Activated naive CD4-positive, alpha-beta T cell treated with anti-CD3 and anti-CD28 coated beads, Interleukin-2, amount 50 U/mL, for 24 hours (primary cell): ENCODE results near the gene CEP295NL.
A peak's percentile ranks its signal among the peaks of the same experiment; 100 is the strongest.
"Not testable (repeated sequence)": the region's sequence is repeated elsewhere in the genome, so short reads cannot be mapped to it uniquely, and the experiment has no call there.

ENCODE experiments used
- H3K27ac Mint-ChIP-seq: one replicate; pipeline ENCODE4 v1.8.0; 2021; ENCODE audit warnings: mild to moderate bottlenecking, mixed read lengths
- H3K27me3 Mint-ChIP-seq: one replicate; pipeline ENCODE4 v1.8.0; 2021; ENCODE audit warnings: mixed read lengths
- H3K36me3 Mint-ChIP-seq: one replicate; pipeline ENCODE4 v1.8.0; 2021; ENCODE audit warnings: mixed read lengths
- H3K4me1 Mint-ChIP-seq: one replicate; pipeline ENCODE4 v1.8.0; 2021; ENCODE audit warnings: mixed read lengths
- H3K4me3 Mint-ChIP-seq: one replicate; pipeline ENCODE4 v1.8.0; 2021; ENCODE audit warnings: mild to moderate bottlenecking, mixed read lengths
- H3K9me3 Mint-ChIP-seq: one replicate; pipeline ENCODE4 v1.8.0; 2021; ENCODE audit warnings: mixed read lengths

CEP295NL gene

DNA sequence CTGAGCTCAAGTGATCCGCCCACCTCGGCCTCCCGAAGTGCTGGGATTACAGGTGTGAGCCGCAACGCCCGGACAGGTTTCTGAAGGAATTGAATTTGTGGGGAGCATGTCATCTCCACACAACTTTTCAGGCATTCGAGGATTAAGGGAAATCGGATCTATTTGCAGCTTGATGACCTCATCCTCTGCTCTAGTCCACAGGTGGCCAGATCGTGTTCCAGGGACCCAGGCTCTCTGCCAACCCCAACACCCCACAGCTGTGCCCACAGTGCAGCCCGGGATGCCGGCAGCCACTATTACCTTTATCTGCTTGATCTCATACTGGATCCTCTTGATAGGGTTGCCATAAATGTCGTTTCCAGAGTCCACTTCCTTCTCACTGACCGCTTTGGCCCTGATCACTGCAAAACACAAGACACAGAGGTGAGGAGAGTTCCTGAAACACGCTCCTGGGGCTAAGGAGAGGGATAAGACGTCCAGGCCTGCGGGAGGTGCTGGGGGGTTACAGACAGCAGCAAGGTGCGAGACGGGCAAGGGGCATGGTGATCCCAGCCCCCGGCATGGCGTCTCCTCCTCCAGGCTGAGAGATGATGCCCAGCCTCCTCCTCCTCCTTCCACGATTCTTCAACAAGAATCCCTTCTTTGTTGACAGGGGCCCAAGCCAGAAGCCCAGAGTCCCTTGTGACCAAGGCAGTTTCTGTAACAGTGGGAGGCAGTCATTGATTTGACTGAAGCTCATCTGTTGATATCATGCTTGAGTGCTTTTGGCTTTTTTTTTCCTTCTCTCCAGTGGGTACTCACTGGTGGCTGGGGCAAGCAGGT is 29.3 kb downstream of the CEP295NL start:
- peaks cover 1% of the 10 kb centered on the region for H3K36me3 Mint-ChIP-seq
- H3K27ac Mint-ChIP-seq = peak overlapping the region; percentile 46
- no peak overlapping the region for H3K4me3 Mint-ChIP-seq

DNA sequence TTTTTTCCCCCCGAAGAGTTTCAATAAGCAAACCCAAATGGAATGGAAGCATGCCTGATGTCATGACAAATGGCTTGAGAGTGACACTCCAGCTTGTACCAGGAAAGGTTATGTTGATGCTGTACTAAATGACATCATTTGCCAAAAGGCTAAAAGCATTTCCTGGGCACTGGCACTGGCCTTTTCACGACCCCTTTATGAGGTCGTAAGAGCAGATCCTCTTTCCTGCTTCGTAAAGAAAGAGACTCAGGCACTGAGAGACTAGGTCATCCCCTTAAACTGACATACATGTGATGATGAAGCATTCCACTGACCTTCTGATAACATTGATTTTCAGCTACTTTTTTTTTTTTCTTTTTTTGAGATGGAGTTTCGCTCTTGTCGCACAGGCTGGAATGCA is 30.5 kb downstream of the CEP295NL start:
- H3K27ac Mint-ChIP-seq = no peak overlapping the region
- H3K36me3 Mint-ChIP-seq = peaks cover 1% of the 10 kb centered on the region
- no peak overlapping the region for H3K4me3 Mint-ChIP-seq
- no peaks in the 10 kb centered on the region for H3K9me3 Mint-ChIP-seq
- no peaks in the 10 kb centered on the region for H3K4me1 Mint-ChIP-seq
- H3K27me3 Mint-ChIP-seq = no peaks in the 10 kb centered on the region

More for the DNA sequence above, 29.3 kb downstream of the CEP295NL start:
- Mint-ChIP-seq H3K9me3 (no peaks in the 10 kb centered on the region), H3K27me3 (no peaks in the 10 kb centered on the region), H3K4me1 (peaks cover 6% of the 10 kb centered on the region)

DNA sequence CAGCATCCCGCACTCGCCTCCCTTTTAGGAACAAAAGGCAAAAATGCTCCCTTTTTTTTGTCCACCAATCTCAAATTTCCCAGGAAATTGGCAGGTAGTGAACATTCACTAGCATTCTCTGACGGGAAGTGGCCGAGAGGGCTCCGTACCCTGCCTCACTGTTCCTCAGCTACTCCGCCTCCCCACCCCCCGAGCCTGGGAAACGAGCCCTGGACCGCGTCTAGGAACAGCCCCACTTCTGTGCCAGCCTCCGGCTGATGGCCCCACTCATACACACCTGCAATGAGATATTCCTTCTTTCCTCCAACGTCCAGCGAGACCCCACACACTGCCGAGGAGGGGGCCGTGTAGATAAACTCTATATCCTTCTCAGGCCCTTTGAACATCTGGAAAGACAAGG is 32.4 kb downstream of the CEP295NL start:
- Mint-ChIP-seq H3K4me3 (no peak overlapping the region), H3K9me3 (no peaks in the 10 kb centered on the region), H3K27ac (no peak overlapping the region), H3K4me1 (no peaks in the 10 kb centered on the region), H3K27me3 (no peaks in the 10 kb centered on the region), H3K36me3 (peaks cover 1% of the 10 kb centered on the region)

GRCh38 chr17:78868391-78868790 is 34.6 kb downstream of the CEP295NL start:
- Mint-ChIP-seq H3K36me3 (no peaks in the 10 kb centered on the region), H3K4me3 (no peak overlapping the region), H3K9me3 (no peaks in the 10 kb centered on the region), H3K27me3 (no peaks in the 10 kb centered on the region), H3K27ac (no peak overlapping the region), H3K4me1 (no peaks in the 10 kb centered on the region)

GRCh38 chr17:78867046-78867445 is 36.0 kb downstream of the CEP295NL start:
- H3K9me3 Mint-ChIP-seq, H3K27me3 Mint-ChIP-seq, H3K4me1 Mint-ChIP-seq, H3K36me3 Mint-ChIP-seq, H3K4me3 Mint-ChIP-seq, H3K27ac Mint-ChIP-seq: not testable (repeated sequence)

- no peaks in the 10 kb centered on the region for H3K4me1 Mint-ChIP-seq
- no peak overlapping the region for H3K27ac Mint-ChIP-seq
- H3K36me3 Mint-ChIP-seq = no peaks in the 10 kb centered on the region
- H3K9me3 Mint-ChIP-seq = no peaks in the 10 kb centered on the region
- H3K27me3 Mint-ChIP-seq = no peaks in the 10 kb centered on the region
- H3K4me3 Mint-ChIP-seq = no peak overlapping the region
Measured at GRCh38 chr17:78865682-78866390, 37.2 kb downstream of the CEP295NL start.

DNA sequence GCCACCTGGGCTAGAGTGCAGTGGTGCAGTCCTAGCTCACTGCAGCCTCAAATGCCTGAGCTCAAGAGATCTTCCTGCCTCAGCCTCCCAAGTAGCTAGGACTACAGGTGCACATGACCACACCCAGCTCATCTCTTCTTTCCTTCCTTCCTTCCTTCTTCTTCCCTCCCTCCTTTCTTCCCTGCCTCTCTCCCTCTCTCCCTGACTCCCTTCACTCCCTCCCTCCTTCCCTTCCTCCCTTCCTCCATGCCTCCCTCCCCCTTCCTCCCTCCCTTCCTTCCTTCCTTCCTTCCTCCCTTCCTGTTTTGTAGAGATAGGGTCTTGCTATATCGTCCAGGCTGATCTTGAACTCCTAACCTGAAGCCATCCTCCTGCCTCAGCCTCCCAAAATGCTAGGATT is 38.9 kb downstream of the CEP295NL start:
- no peaks in the 10 kb centered on the region for H3K36me3 Mint-ChIP-seq
- no peaks in the 10 kb centered on the region for H3K4me1 Mint-ChIP-seq
- H3K9me3 Mint-ChIP-seq = no peaks in the 10 kb centered on the region
- H3K27me3 Mint-ChIP-seq = no peaks in the 10 kb centered on the region
- H3K4me3 Mint-ChIP-seq = no peak overlapping the region
- no peak overlapping the region for H3K27ac Mint-ChIP-seq

DNA sequence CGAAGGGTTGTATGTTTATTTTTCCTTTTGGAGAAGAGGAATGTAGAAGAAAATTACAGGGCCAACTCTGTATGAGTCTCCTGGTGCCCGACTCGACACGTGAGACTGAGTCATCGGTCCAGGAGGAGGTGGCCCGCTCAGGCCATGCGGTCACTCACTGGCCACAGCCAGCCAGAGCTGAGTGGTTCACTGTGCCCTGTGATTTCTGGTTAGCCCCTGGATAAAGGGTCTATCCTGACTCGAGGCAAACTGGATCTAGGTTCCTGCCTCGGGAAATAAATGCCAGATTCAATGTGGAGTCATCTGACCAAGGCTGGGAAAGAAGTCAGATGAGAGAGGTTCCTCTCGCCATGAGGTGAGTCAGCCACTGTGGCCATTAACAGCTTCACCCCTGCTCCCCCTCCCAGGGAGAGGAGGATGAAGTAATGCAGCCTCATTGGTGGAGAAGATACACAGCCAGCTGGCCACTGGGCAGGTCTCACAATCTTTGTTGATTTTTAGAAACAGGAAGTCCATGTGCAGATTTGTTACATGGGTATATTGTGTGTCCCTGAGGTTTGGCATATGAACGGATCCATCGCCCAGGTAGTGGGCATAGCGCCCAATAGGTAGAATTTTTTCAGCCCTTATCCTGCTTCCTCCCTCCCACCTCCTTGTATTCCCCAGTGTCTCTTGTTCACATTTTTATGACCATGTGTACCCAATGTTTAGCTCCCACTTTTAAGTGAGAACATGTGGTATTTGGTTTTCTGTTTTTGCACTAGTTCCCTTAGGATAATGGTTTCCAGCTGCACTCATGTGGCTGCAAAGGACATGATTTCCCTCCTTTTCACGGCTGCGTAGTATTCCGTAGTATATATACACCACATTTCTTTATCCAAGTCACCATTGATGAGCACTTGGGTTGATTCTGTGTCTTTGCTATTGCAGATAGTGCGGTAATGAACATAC is 40.7 kb downstream of the CEP295NL start:
- no peaks in the 10 kb centered on the region for H3K27me3 Mint-ChIP-seq
- no peaks in the 10 kb centered on the region for H3K36me3 Mint-ChIP-seq
- H3K4me1 Mint-ChIP-seq = no peaks in the 10 kb centered on the region
- no peak overlapping the region for H3K27ac Mint-ChIP-seq
- H3K9me3 Mint-ChIP-seq = no peaks in the 10 kb centered on the region
- no peak overlapping the region for H3K4me3 Mint-ChIP-seq

- no peaks in the 10 kb centered on the region for H3K27me3 Mint-ChIP-seq
- no peaks in the 10 kb centered on the region for H3K36me3 Mint-ChIP-seq
- H3K9me3 Mint-ChIP-seq = no peaks in the 10 kb centered on the region
- H3K27ac Mint-ChIP-seq = peak overlapping the region; percentile 59
- no peak overlapping the region for H3K4me3 Mint-ChIP-seq
- no peaks in the 10 kb centered on the region for H3K4me1 Mint-ChIP-seq
Measured at GRCh38 chr17:78861229-78861628, 41.8 kb downstream of the CEP295NL start.

DNA sequence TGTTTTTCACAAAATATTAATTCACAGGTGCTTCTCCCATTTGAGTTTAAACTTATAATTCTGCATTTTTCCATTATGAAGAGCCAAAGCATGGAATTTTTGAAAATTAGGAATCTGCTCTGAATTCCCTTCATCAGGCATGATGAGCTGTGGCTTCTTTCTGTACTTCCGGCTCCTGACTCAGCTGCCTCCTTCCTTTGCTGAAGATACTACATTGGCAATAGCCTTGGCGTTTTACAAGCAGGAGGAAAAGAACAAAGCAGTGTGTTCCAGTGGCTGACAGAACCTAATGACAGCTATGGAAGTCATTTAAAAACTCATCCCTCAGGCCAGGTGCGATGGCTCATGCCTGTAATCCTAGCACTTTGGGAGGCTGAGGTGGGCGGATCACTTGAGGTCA is 44.0 kb downstream of the CEP295NL start:
- H3K27me3 Mint-ChIP-seq = no peaks in the 10 kb centered on the region
- no peak overlapping the region for H3K27ac Mint-ChIP-seq
- H3K36me3 Mint-ChIP-seq = no peaks in the 10 kb centered on the region

DNA sequence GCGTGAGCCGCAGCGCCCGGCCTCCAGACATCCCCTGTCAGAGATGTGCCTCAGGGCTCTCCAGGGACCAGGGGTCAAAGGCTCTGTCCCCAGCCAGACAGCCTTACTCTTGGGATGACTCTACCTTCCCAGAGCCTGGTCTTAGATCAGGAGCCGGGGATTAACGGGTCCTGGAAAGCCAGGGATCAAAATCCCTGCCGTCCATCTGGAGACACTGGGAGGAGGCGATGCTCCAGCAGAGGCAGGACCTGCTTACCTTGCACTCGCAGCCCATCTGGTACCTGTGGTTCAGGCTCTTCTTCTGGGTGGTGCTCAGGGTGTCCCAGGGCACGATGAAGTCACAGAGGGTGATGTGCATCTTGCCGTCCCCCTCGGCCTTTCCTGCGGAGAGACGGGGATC is 45.7 kb downstream of the CEP295NL start:
- no peaks in the 10 kb centered on the region for H3K4me1 Mint-ChIP-seq
- H3K36me3 Mint-ChIP-seq = no peaks in the 10 kb centered on the region
- H3K27ac Mint-ChIP-seq = no peak overlapping the region
- H3K27me3 Mint-ChIP-seq = no peaks in the 10 kb centered on the region
- H3K9me3 Mint-ChIP-seq = no peaks in the 10 kb centered on the region
- no peak overlapping the region for H3K4me3 Mint-ChIP-seq

More for the DNA sequence above, 44.0 kb downstream of the CEP295NL start:
- Mint-ChIP-seq H3K9me3 (no peaks in the 10 kb centered on the region), H3K4me3 (no peak overlapping the region), H3K4me1 (no peaks in the 10 kb centered on the region)

GRCh38 chr17:78855561-78856165 is 47.3 kb downstream of the CEP295NL start:
- no peaks in the 10 kb centered on the region for H3K27me3 Mint-ChIP-seq
- H3K9me3 Mint-ChIP-seq = no peaks in the 10 kb centered on the region
- no peak overlapping the region for H3K27ac Mint-ChIP-seq
- H3K4me1 Mint-ChIP-seq = no peaks in the 10 kb centered on the region
- no peaks in the 10 kb centered on the region for H3K36me3 Mint-ChIP-seq
- no peak overlapping the region for H3K4me3 Mint-ChIP-seq

- H3K4me3 Mint-ChIP-seq = no peak overlapping the region
- no peaks in the 10 kb centered on the region for H3K36me3 Mint-ChIP-seq
- H3K27ac Mint-ChIP-seq = no peak overlapping the region
- no peaks in the 10 kb centered on the region for H3K4me1 Mint-ChIP-seq
- H3K27me3 Mint-ChIP-seq = no peaks in the 10 kb centered on the region
- H3K9me3 Mint-ChIP-seq = no peaks in the 10 kb centered on the region
Measured at GRCh38 chr17:78854508-78854907, 48.5 kb downstream of the CEP295NL start.

DNA sequence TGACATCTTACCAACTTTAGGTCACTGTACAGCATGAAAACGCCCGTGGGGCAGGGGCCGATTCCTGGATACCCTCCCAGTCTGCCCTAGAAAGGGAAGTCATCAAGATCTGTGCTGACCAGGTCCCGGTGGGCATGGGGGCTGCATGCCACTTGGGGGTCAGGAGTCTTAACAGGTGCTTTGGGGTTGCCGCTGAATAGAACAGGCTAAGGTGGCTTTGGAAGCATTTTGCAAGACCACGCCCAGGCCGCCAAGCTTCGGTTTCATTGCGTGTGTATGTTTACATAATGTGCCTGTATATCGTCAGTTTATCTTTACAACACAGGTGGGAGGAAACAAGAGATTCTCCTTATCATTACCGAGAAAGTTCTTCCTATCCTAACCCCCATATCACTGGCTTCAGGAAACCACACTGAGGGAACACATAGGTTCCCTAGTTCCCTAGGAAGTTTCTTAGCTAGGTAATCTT is 49.0 kb downstream of the CEP295NL start:
- H3K27me3 Mint-ChIP-seq = no peaks in the 10 kb centered on the region
- no peaks in the 10 kb centered on the region for H3K4me1 Mint-ChIP-seq
- no peaks in the 10 kb centered on the region for H3K36me3 Mint-ChIP-seq
- no peaks in the 10 kb centered on the region for H3K9me3 Mint-ChIP-seq
- H3K27ac Mint-ChIP-seq = no peak overlapping the region
- no peak overlapping the region for H3K4me3 Mint-ChIP-seq

DNA sequence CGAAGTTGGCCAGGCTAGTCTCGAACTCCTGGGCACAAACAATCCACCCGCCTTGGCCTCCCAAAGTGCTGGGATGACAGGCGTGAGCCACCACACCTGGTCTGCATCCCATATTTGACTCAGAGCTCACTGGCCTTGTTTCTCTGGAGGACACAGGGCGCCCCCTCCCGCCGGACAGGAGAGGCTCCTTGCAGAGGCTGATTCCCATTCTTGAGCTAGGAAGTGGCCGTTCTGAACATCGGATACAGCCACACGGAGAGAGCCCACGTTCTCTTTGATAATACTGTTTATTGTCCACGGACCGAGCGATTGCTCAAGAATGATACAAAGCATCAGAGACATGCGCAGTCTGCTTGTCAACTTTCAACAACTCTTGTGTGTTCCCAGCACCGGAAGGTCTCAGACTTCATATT is 50.3 kb downstream of the CEP295NL start:
- Mint-ChIP-seq H3K36me3 (no peaks in the 10 kb centered on the region), H3K27ac (no peak overlapping the region), H3K27me3 (no peaks in the 10 kb centered on the region), H3K4me1 (no peaks in the 10 kb centered on the region), H3K9me3 (no peaks in the 10 kb centered on the region), H3K4me3 (no peak overlapping the region)
